Subcutaneous adipose tissue (tissue), 4 donors: ENCODE measurements around the gene FGL2. TPM values are rescaled to one million over a fixed set of nuclear protein-coding genes. Genes with fewer than 3 reads are reported as not detected.

Experiments used
- total RNA-seq, 4 donors: library from RNA; depleted of rRNA; stranded (reverse); fragments of >200 nt; gene quantifications; one replicate each; pipeline ENCODE4 v1.1.0, GENCODE V29; 2016
- TF ChIP-seq, protein P1 (sequence below): fragments of 450-650 bp; IDR thresholded peaks from one replicate; pipeline ENCODE4 v1.5.1; 2016; ENCODE audit warnings: low read depth, mild to moderate bottlenecking, control low read depth, antibody characterized with exemption, moderate library complexity

The FGL2 gene
- total RNA-seq, 4 donors from 2014 or later, result 38.1 to 62.6 (median 51.3) TPM

DNA sequence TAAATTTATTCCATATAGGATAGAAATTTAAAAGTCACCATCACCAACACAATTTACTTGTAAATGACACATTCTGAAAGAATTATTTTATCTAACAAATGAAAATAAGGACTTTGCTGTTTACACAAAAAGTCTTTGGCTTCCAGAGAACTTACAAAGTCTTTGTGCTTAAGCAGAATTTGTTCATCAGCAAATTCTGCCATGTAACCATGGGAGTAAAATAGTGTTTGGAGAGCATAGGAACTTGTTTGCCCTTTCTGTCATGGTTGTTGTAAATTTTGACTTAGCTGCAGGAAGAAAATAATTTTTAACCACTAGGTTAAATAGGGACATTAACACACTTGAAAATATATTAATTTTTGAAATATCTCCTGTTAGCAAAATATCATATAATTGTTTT lies 15.2 kb downstream of the FGL2 start:
- TF ChIP-seq, protein P1, sequence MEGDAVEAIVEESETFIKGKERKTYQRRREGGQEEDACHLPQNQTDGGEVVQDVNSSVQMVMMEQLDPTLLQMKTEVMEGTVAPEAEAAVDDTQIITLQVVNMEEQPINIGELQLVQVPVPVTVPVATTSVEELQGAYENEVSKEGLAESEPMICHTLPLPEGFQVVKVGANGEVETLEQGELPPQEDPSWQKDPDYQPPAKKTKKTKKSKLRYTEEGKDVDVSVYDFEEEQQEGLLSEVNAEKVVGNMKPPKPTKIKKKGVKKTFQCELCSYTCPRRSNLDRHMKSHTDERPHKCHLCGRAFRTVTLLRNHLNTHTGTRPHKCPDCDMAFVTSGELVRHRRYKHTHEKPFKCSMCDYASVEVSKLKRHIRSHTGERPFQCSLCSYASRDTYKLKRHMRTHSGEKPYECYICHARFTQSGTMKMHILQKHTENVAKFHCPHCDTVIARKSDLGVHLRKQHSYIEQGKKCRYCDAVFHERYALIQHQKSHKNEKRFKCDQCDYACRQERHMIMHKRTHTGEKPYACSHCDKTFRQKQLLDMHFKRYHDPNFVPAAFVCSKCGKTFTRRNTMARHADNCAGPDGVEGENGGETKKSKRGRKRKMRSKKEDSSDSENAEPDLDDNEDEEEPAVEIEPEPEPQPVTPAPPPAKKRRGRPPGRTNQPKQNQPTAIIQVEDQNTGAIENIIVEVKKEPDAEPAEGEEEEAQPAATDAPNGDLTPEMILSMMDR, result no peak

GRCh38 chr7:77182261-77182660 lies 17.4 kb downstream of the FGL2 start:
- TF ChIP-seq, protein P1, result no peak

- TF ChIP-seq, protein P1, result no peak
These were observed 17.9 kb downstream of the FGL2 start for GRCh38 chr7:77181734-77182133.

GRCh38 chr7:77181015-77181595 lies 18.5 kb downstream of the FGL2 start:
- TF ChIP-seq, protein P1, result no peak

GRCh38 chr7:77157446-77157845 lies 42.2 kb downstream of the FGL2 start:
- TF ChIP-seq, protein P1, result no peak

Other genes with a start within 250 kb of the FGL2 start
- gene SPDYE17, start 167.5 kb downstream of the FGL2 start, total RNA-seq, result not detected
- under 1 TPM in 3 of 4 donors, not detected in 1; 0.44 to 0.94 (median 0.65) TPM for gene SPDYE18, start 137.3 kb downstream of the FGL2 start, total RNA-seq
- 10 to 100 TPM; 11.9 to 16.1 (median 15.5) TPM for gene CCDC146, start 77.2 kb downstream of the FGL2 start, total RNA-seq
- gene GSAP, start 216.5 kb upstream of the FGL2 start, total RNA-seq, result 10 to 100 TPM; 29.6 to 50.1 (median 40.9) TPM